Stimulated activated memory B cell treated with anti-CD40 and anti-IgM and Interleukin-4, amounts not matched to agents 10 μg/mL and 1 μg/mL and 100 μg/mL, for 72 hours (primary cell): ENCODE measurements around the gene RENBP.
A peak's percentile ranks its signal among the peaks of the same experiment; 100 is the strongest.
"Not testable (repeated sequence)": the region's sequence is repeated elsewhere in the genome, so short reads cannot be mapped to it uniquely, and the experiment has no call there.

Source experiments
- ATAC-seq: fragments of 150-1000 bp; cut with Tn5 transposase; 2 replicates; pipeline ENCODE4 v1.10.0; 2021
- H3K27ac Mint-ChIP-seq: one replicate; pipeline ENCODE4 v1.8.0; 2022; ENCODE audit warnings: mild to moderate bottlenecking, mixed read lengths
- H3K27me3 Mint-ChIP-seq: one replicate; pipeline ENCODE4 v1.8.0; 2022; ENCODE audit warnings: mixed read lengths
- H3K36me3 Mint-ChIP-seq: one replicate; pipeline ENCODE4 v1.8.0; 2022; ENCODE audit warnings: mixed read lengths
- H3K4me1 Mint-ChIP-seq: one replicate; pipeline ENCODE4 v1.8.0; 2022; ENCODE audit warnings: mixed read lengths
- H3K4me3 Mint-ChIP-seq: one replicate; pipeline ENCODE4 v1.8.0; 2022; ENCODE audit warnings: mild to moderate bottlenecking, moderate library complexity, mixed read lengths
- H3K9me3 Mint-ChIP-seq: one replicate; pipeline ENCODE4 v1.8.0; 2022; ENCODE audit warnings: mixed read lengths

RENBP gene

GRCh38 chrX:153944140-153944799 lies at the start of gene RENBP:
Gene RENBP (minus strand): TSS chrX:153944643. CDS start chrX:153944610, 33 bp downstream.
- H3K4me3 Mint-ChIP-seq: peak within 1 kb of the TSS; percentile 96
- ATAC-seq: peak; percentile 77
- H3K27me3 Mint-ChIP-seq: no peaks in the 10 kb centered on the region
- peaks cover 6% of the 10 kb centered on the region for H3K36me3 Mint-ChIP-seq
- no peaks in the 10 kb centered on the region for H3K9me3 Mint-ChIP-seq
- peak within 1 kb of the TSS; percentile 94 for H3K27ac Mint-ChIP-seq
- peaks cover 7% of the 10 kb centered on the region for H3K4me1 Mint-ChIP-seq

- Mint-ChIP-seq H3K9me3 (no peaks in the 10 kb centered on the region), H3K27ac (no peak overlapping the region), H3K36me3 (no peaks in the 10 kb centered on the region), H3K4me1 (peaks cover 8% of the 10 kb centered on the region), H3K27me3 (no peaks in the 10 kb centered on the region), H3K4me3 (no peak overlapping the region)
- ATAC-seq: no peak
Observed at GRCh38 chrX:153993978-153994377, 49.5 kb upstream of the RENBP start.

- Mint-ChIP-seq H3K36me3 (no peaks in the 10 kb centered on the region), H3K27ac (peak overlapping the region; percentile 32), H3K9me3 (no peaks in the 10 kb centered on the region), H3K4me1 (peaks cover 8% of the 10 kb centered on the region), H3K27me3 (no peaks in the 10 kb centered on the region), H3K4me3 (no peak overlapping the region)
- no peak for ATAC-seq
Observed at GRCh38 chrX:153993079-153993478, 48.6 kb upstream of the RENBP start.

GRCh38 chrX:153992180-153992579 lies 47.7 kb upstream of the RENBP start:
- no peak overlapping the region for H3K4me3 Mint-ChIP-seq
- no peaks in the 10 kb centered on the region for H3K27me3 Mint-ChIP-seq
- no peak for ATAC-seq
- H3K36me3 Mint-ChIP-seq: no peaks in the 10 kb centered on the region
- peaks cover 8% of the 10 kb centered on the region for H3K4me1 Mint-ChIP-seq
- H3K9me3 Mint-ChIP-seq: no peaks in the 10 kb centered on the region
- no peak overlapping the region for H3K27ac Mint-ChIP-seq

GRCh38 chrX:153991013-153991580 lies 46.7 kb upstream of the RENBP start:
- H3K27me3 Mint-ChIP-seq: no peaks in the 10 kb centered on the region
- no peaks in the 10 kb centered on the region for H3K9me3 Mint-ChIP-seq
- no peak overlapping the region for H3K4me3 Mint-ChIP-seq
- peaks cover 8% of the 10 kb centered on the region for H3K4me1 Mint-ChIP-seq
- peak overlapping the region; percentile 58 for H3K27ac Mint-ChIP-seq
- no peak for ATAC-seq
- no peaks in the 10 kb centered on the region for H3K36me3 Mint-ChIP-seq

GRCh38 chrX:153989973-153990655 lies 45.7 kb upstream of the RENBP start:
- Mint-ChIP-seq H3K27ac (no peak overlapping the region), H3K36me3 (no peaks in the 10 kb centered on the region), H3K4me1 (peaks cover 15% of the 10 kb centered on the region), H3K27me3 (no peaks in the 10 kb centered on the region), H3K4me3 (no peak overlapping the region), H3K9me3 (no peaks in the 10 kb centered on the region)
- no peak for ATAC-seq

GRCh38 chrX:153988493-153988892 lies 44.0 kb upstream of the RENBP start:
- Mint-ChIP-seq H3K9me3 (no peaks in the 10 kb centered on the region), H3K27me3 (no peaks in the 10 kb centered on the region), H3K36me3 (no peaks in the 10 kb centered on the region), H3K4me1 (peaks cover 26% of the 10 kb centered on the region), H3K27ac (no peak overlapping the region), H3K4me3 (no peak overlapping the region)
- ATAC-seq: no peak

GRCh38 chrX:153984351-153985178 lies 40.1 kb upstream of the RENBP start:
- H3K36me3 Mint-ChIP-seq: no peaks in the 10 kb centered on the region
- H3K4me1 Mint-ChIP-seq: peaks cover 47% of the 10 kb centered on the region
- no peaks in the 10 kb centered on the region for H3K9me3 Mint-ChIP-seq
- peak overlapping the region; percentile 88 for H3K27ac Mint-ChIP-seq
- peak overlapping the region; percentile 62 for H3K4me3 Mint-ChIP-seq
- no peaks in the 10 kb centered on the region for H3K27me3 Mint-ChIP-seq
- ATAC-seq: peak; percentile 71

- no peaks in the 10 kb centered on the region for H3K9me3 Mint-ChIP-seq
- H3K27ac Mint-ChIP-seq: peak overlapping the region; percentile 88
- no peaks in the 10 kb centered on the region for H3K27me3 Mint-ChIP-seq
- H3K4me1 Mint-ChIP-seq: peaks cover 47% of the 10 kb centered on the region
- H3K36me3 Mint-ChIP-seq: no peaks in the 10 kb centered on the region
- peak; percentile 69 for ATAC-seq
- H3K4me3 Mint-ChIP-seq: no peak overlapping the region
Observed at GRCh38 chrX:153983321-153983801, 38.9 kb upstream of the RENBP start.

GRCh38 chrX:153981771-153982533 lies 37.5 kb upstream of the RENBP start:
- no peaks in the 10 kb centered on the region for H3K36me3 Mint-ChIP-seq
- peak; percentile 14 for ATAC-seq
- H3K9me3 Mint-ChIP-seq: no peaks in the 10 kb centered on the region
- H3K27ac Mint-ChIP-seq: peak overlapping the region; percentile 88
- H3K4me1 Mint-ChIP-seq: peaks cover 47% of the 10 kb centered on the region
- H3K27me3 Mint-ChIP-seq: no peaks in the 10 kb centered on the region
- peak overlapping the region; percentile 50 for H3K4me3 Mint-ChIP-seq

GRCh38 chrX:153981231-153981630 lies 36.8 kb upstream of the RENBP start:
- Mint-ChIP-seq H3K36me3 (no peaks in the 10 kb centered on the region), H3K4me1 (peaks cover 47% of the 10 kb centered on the region), H3K27ac (peak overlapping the region; percentile 88)

GRCh38 chrX:153980394-153980793 lies 36.0 kb upstream of the RENBP start:
- peak; percentile 69 for ATAC-seq
- not testable (repeated sequence) for H3K27me3 Mint-ChIP-seq, H3K9me3 Mint-ChIP-seq, H3K36me3 Mint-ChIP-seq
- Mint-ChIP-seq H3K27ac (peak overlapping the region; percentile 88), H3K4me1 (peaks cover 43% of the 10 kb centered on the region), H3K4me3 (peak overlapping the region; percentile 67)

More at GRCh38 chrX:153981231-153981630, 36.8 kb upstream of the RENBP start:
- H3K4me3 Mint-ChIP-seq: peak overlapping the region; percentile 50
- H3K9me3 Mint-ChIP-seq: no peaks in the 10 kb centered on the region
- no peak for ATAC-seq
- H3K27me3 Mint-ChIP-seq: no peaks in the 10 kb centered on the region

GRCh38 chrX:153974726-153975286 lies 30.4 kb upstream of the RENBP start:
- peaks cover 19% of the 10 kb centered on the region for H3K4me1 Mint-ChIP-seq
- no peak for ATAC-seq
- H3K9me3 Mint-ChIP-seq: no peaks in the 10 kb centered on the region
- no peaks in the 10 kb centered on the region for H3K27me3 Mint-ChIP-seq
- peak overlapping the region; percentile 89 for H3K27ac Mint-ChIP-seq
- no peak overlapping the region for H3K4me3 Mint-ChIP-seq
- peaks cover 10% of the 10 kb centered on the region for H3K36me3 Mint-ChIP-seq

- no peaks in the 10 kb centered on the region for H3K27me3 Mint-ChIP-seq
- no peaks in the 10 kb centered on the region for H3K9me3 Mint-ChIP-seq
- peak overlapping the region; percentile 89 for H3K27ac Mint-ChIP-seq
- peaks cover 16% of the 10 kb centered on the region for H3K36me3 Mint-ChIP-seq
- peak overlapping the region; percentile 85 for H3K4me3 Mint-ChIP-seq
- H3K4me1 Mint-ChIP-seq: peaks cover 26% of the 10 kb centered on the region
- ATAC-seq: no peak
Observed at GRCh38 chrX:153974003-153974725, 29.7 kb upstream of the RENBP start.
